DND-41 (cell line): ENCODE data around the gene RFX1.

Source experiments
- ATAC-seq: fragments of 200-7000 bp; cut with Tn5 transposase; 3 replicates; pipeline ENCODE4 v1.9.1; 2021; ENCODE audit warnings: low read depth; ENCODE audit not compliant: insufficient read depth
- DNase-seq: peaks from one replicate; pipeline ENCODE4 v3.0.0-alpha.2; 2020
- H2AFZ ChIP-seq: 2 replicates; pipeline ENCODE4 v1.6.0; 2012; ENCODE audit warnings: low read depth, low read length
- H3K27ac ChIP-seq: 2 replicates; pipeline ENCODE4 v1.5.1; 2012; ENCODE audit warnings: low read length, inconsistent platforms
- H3K27me3 ChIP-seq: fragments of 200-600 bp; sonication (generic); 2 replicates; pipeline ENCODE4 v1.6.0; 2012; ENCODE audit warnings: low read length, mild to moderate bottlenecking, inconsistent platforms; ENCODE audit not compliant: insufficient read depth, poor library complexity
- H3K36me3 ChIP-seq: 2 replicates; pipeline ENCODE4 v1.5.1; 2012; ENCODE audit warnings: low read length, inconsistent platforms; ENCODE audit not compliant: insufficient read depth
- H3K4me1 ChIP-seq: 2 replicates; pipeline ENCODE4 v1.5.1; 2012; ENCODE audit warnings: mild to moderate bottlenecking, low read length; ENCODE audit not compliant: insufficient read depth
- H3K4me2 ChIP-seq: 2 replicates; pipeline ENCODE4 v1.6.0; 2012; ENCODE audit warnings: mild to moderate bottlenecking, moderate library complexity, low read length, inconsistent platforms; ENCODE audit not compliant: insufficient read depth
- H3K4me3 ChIP-seq, 2 experiments: fragments of 200-600 bp in 1 of 2; shearing (Covaris generic) in 1 of 2; 2 replicates each; pipeline ENCODE4 v1.5.1; 2012 to 2016; ENCODE audit warnings: inconsistent platforms in 2 of 2, low read length in 2 of 2, mild to moderate bottlenecking in 2 of 2, low read depth in 1 of 2, moderate library complexity in 1 of 2
- H3K79me2 ChIP-seq: 2 replicates; pipeline ENCODE4 v1.6.0; 2012; ENCODE audit warnings: low read length, inconsistent platforms; ENCODE audit not compliant: insufficient read depth
- H3K9ac ChIP-seq: 2 replicates; pipeline ENCODE4 v1.6.0; 2012; ENCODE audit warnings: low read depth, mild to moderate bottlenecking, inconsistent platforms, low read length, moderate library complexity
- H3K9me3 ChIP-seq: 2 replicates; pipeline ENCODE4 v1.5.1; 2012; ENCODE audit warnings: low read length, moderate library complexity, mild to moderate bottlenecking, inconsistent platforms; ENCODE audit not compliant: insufficient read depth, severe bottlenecking
- H4K20me1 ChIP-seq: 2 replicates; pipeline ENCODE4 v1.6.0; 2012; ENCODE audit warnings: low read length; ENCODE audit not compliant: insufficient read depth
- EZH2 ChIP-seq: IDR thresholded peaks from 3 replicates; pipeline ENCODE4 v1.6.1; 2012; ENCODE audit warnings: borderline replicate concordance, low read depth, mild to moderate bottlenecking, moderate library complexity, low read length, inconsistent platforms; ENCODE audit not compliant: severe bottlenecking
- TF ChIP-seq, protein P1 (sequence below): IDR thresholded peaks from 2 replicates; pipeline ENCODE4 v1.5.1; 2012; ENCODE audit warnings: borderline replicate concordance, low read length, moderate library complexity, mild to moderate bottlenecking; ENCODE audit not compliant: poor library complexity, severe bottlenecking; ENCODE audit errors: extremely low read depth

RFX1 gene

DNA sequence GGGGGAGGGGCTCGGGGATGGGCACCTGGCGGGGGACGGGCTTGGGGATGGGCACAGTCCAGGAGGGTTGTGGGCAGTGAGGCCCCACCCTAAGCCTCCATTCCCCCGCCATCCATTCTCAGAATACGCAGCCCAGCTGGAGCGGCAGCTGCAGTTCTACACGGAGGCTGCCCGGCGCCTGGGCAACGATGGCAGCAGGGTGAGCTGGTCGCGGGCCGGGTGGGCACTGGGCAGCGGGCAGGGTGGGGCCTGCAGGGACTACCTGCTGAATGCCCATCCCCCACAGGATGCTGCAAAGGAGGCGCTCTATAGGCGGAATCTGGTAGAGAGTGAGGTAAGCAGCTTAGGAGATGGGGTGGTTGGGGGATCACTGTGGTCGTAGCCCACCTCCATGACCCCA lies 76.2 kb downstream of the RFX1 start:
- Histone ChIP-seq H3K4me2 (no peak overlapping the region), H3K79me2 (no peaks in the 10 kb centered on the region), H3K4me1 (no peaks in the 10 kb centered on the region), H3K27me3 (no peaks in the 10 kb centered on the region), H3K36me3 (peaks cover 43% of the 10 kb centered on the region), H3K27ac (no peak overlapping the region), H4K20me1 (no peaks in the 10 kb centered on the region; the same call in 1 of the 2 replicates), H3K9me3 (no peaks in the 10 kb centered on the region), H3K4me3 (no peak overlapping the region), H2AFZ (no peak overlapping the region), H3K9ac (no peak overlapping the region)
- ATAC-seq (no peak), DNase-seq (no peak)
- no peak for TF ChIP-seq EZH2
- TF ChIP-seq, protein P1, sequence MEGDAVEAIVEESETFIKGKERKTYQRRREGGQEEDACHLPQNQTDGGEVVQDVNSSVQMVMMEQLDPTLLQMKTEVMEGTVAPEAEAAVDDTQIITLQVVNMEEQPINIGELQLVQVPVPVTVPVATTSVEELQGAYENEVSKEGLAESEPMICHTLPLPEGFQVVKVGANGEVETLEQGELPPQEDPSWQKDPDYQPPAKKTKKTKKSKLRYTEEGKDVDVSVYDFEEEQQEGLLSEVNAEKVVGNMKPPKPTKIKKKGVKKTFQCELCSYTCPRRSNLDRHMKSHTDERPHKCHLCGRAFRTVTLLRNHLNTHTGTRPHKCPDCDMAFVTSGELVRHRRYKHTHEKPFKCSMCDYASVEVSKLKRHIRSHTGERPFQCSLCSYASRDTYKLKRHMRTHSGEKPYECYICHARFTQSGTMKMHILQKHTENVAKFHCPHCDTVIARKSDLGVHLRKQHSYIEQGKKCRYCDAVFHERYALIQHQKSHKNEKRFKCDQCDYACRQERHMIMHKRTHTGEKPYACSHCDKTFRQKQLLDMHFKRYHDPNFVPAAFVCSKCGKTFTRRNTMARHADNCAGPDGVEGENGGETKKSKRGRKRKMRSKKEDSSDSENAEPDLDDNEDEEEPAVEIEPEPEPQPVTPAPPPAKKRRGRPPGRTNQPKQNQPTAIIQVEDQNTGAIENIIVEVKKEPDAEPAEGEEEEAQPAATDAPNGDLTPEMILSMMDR: no peak

DNA sequence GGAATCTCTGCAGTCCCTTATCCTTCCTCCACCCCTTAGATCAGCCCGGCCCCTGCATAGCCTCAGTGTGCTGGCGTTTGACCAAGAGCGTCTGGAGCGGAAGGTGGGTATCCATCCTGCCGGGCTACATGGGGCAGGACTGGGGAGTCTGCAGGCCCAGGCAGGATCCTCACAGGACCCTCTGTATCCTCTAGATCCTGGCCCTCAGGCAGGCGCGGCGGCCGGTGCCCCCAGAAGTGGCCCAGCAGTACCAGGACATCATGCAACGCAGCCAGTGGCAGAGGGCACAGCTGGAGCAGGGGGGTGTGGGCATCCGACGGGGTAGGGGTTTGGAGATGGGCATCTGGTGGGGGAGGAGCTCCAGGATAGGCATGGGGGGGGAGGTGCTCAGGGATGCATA lies 76.8 kb downstream of the RFX1 start:
- Histone ChIP-seq H3K4me3 (no peak overlapping the region), H4K20me1 (no peaks in the 10 kb centered on the region; the same call in 1 of the 2 replicates), H3K27ac (no peak overlapping the region), H3K9me3 (no peaks in the 10 kb centered on the region), H2AFZ (no peak overlapping the region), H3K4me2 (no peak overlapping the region), H3K4me1 (no peaks in the 10 kb centered on the region), H3K36me3 (peaks cover 48% of the 10 kb centered on the region), H3K27me3 (no peaks in the 10 kb centered on the region), H3K9ac (no peak overlapping the region), H3K79me2 (no peaks in the 10 kb centered on the region)
- TF ChIP-seq EZH2: no peak
- TF ChIP-seq, protein P1: no peak
- DNase-seq (no peak), ATAC-seq (no peak)

DNA sequence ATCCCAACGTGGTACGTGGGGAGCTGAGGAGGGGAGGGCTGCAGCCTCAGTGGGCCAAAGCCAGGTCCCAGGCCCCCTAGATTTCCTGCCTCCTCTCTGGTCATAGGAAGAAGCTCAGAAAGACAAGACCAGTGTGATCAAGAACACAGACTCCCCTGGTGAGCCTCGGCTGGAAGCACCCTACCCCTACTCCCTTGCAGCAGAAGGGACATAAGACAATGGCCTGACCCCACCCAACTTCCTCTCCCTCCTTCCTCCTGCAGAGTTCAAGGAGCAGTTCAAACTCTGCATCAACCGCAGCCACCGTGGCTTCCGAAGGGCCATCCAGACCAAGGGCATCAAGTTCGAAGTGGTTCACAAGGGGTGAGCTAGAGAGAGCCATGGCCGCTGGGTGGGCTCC lies 79.4 kb downstream of the RFX1 start:
- Histone ChIP-seq H3K27ac (peak overlapping the region; percentile 26; the same call in 1 of the 2 replicates), H3K79me2 (no peaks in the 10 kb centered on the region), H3K4me1 (no peaks in the 10 kb centered on the region), H3K27me3 (no peaks in the 10 kb centered on the region), H4K20me1 (no peaks in the 10 kb centered on the region; the same call in 1 of the 2 replicates), H3K4me2 (no peak overlapping the region), H3K9me3 (no peaks in the 10 kb centered on the region), H3K4me3 (no peak overlapping the region), H2AFZ (no peak overlapping the region), H3K36me3 (peaks cover 67% of the 10 kb centered on the region), H3K9ac (no peak overlapping the region)
- no peak for DNase-seq
- no peak for ATAC-seq
- TF ChIP-seq, protein P1: no peak
- TF ChIP-seq EZH2: no peak

DNA sequence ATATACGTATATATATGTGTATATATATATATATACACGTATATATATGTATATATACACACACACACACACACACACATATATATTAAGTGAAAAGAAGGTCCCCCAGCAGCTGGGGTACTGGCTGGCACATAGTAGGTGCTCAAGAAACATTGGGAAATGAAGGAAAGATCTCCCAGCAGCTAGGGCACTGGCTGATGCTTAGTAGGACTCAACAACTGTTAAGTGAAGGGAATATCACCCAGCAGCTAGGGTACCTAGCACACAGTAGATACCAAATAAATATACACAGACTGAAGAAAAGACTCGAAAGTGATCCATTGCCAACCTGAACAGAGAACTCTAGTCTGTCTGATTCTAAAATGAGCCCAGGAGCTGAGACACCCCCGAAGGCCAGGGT lies 80.1 kb downstream of the RFX1 start:
- H3K36me3 ChIP-seq: peaks cover 68% of the 10 kb centered on the region
- DNase-seq: no peak
- no peak overlapping the region for H3K4me3 ChIP-seq
- no peak overlapping the region for H3K4me2 ChIP-seq
- no peaks in the 10 kb centered on the region; the same call in 1 of the 2 replicates for H4K20me1 ChIP-seq
- H3K27ac ChIP-seq: no peak overlapping the region
- no peaks in the 10 kb centered on the region for H3K27me3 ChIP-seq
- TF ChIP-seq, protein P1: no peak
- TF ChIP-seq EZH2: no peak
- no peaks in the 10 kb centered on the region for H3K4me1 ChIP-seq
- H3K9me3 ChIP-seq: peaks cover 1% of the 10 kb centered on the region
- H3K9ac ChIP-seq: no peak overlapping the region
- ATAC-seq: no peak
- H3K79me2 ChIP-seq: no peaks in the 10 kb centered on the region
- H2AFZ ChIP-seq: no peak overlapping the region
